Spleen (tissue), 7 donors: ENCODE measurements around the gene PALD1.

Source experiments
- CTCF ChIP-seq, 11 experiments: fragments of 200-600 bp in 7 of 11; fragments of 450-650 bp in 4 of 11; sonication (generic) in 4 of 11; IDR thresholded peaks in 8 of 11; conservative IDR thresholded peaks in 3 of 11; 1 replicate in 7 of 11; 2 replicates in 4 of 11; pipeline versions ENCODE4 v1.4.0 to v1.8.0; 2016 to 2021; ENCODE audit warnings: antibody characterized with exemption in 11 of 11, inconsistent platforms in 4 of 11, mild to moderate bottlenecking in 1 of 11
- POLR2A ChIP-seq, 3 donors: fragments of 450-650 bp; IDR thresholded peaks; one replicate each; pipeline ENCODE4 v1.5.1; 2017; ENCODE audit warnings: antibody characterized with exemption in 3 of 3, mild to moderate bottlenecking in 1 of 3
- donor health status: DM: no; HTN: no; CAD: no; lungs with moderate emphysema.
- donor health status: DM: no; HTN: no; CAD: no.
- donor health status: DM: no; HTN: no; CAD: no.

GRCh38 chr10:70550459-70550858, 71.9 kb downstream of the PALD1 start:
- TF ChIP-seq CTCF (IDR thresholded peaks at IDR 0.05 in 8 of 11, conservative IDR thresholded peaks at IDR 0.05 in 3 of 11) (no peak), POLR2A (IDR thresholded peaks at IDR 0.05) (no peak)
